ENCODE measurements around the gene GRIN2A.

The GRIN2A gene

DNA sequence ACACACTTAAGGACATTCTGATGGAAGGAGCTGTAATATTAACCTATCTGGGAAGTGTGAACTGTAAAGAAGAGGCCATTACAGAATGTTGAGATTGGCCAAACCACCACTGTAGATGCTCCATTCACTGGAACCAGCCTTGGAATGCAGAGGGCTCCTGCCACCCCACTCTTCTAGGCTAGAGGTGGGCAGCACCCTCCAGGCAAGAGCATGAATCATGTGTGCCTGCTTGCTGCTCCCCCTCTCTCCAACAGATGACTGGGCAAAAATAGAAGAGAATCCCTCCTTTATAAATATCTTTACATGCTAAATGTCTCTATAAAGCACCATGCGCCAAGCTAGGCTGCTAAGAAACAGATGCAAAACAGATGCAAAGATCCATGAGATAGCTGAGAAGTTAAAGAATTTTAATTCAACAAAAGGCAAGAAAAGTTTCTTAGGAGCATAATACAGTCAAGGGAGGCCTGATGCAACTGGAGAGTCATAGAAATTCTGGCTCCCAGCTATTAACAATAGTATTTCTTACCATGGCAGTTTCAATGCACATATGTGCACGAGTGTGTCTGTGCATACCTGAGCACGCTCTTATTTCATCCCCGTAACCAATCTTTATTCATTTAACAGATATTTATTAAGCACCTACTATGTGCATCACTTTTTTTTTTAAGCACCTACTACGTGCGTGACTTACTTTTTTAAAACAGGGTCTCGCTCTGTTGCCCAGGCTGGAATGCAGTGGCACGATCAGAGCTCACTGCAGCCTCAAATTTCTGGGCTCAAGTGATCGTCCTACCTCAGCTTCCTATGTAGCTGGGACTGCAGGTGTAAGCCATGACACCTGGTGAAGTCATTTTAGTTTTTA is 53.6 kb downstream of the GRIN2A start:
- DNase-seq = no peak

DNA sequence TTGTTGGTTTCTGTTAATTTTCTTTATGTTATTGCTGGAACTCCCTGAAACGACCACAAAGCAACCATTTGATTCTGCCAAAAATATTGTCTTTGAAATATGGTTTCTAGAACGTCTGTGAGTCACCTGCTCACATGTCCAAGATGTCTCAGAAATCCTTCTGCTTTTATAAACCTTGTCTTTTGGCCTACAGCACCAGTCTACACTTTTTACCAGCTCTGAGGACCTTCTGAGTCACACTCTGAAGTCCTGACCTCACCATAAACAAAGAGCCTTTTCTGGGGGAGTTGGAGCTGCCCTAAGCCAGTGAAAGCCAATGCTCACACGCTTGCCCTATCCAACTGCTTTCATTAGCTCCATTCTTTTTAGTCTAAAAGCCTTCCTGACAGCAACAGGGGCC is 55.5 kb downstream of the GRIN2A start:
- DNase-seq = no peak

DNA sequence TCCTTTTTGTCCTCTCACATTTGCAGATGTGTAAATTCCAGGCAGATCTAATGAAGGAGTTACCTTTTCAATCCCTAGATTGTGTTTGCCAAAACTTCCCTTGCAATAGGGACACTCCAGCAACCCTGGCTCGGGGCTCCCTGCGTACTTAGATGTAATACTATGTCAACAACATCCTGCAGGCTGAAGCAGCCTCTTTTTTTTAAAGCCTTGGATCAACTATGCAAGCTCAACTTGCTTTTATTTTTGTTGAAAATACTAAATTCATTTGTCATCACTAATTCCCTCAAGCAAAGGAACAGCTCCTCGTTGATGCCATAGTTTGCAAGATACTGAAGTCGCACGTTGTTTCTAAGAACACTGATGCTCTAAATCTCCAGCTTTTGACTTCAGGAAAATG is 59.1 kb downstream of the GRIN2A start:
- DNase-seq = no peak

- DNase-seq = no peak
Measured at GRCh38 chr16:10122546-10122945, 59.7 kb downstream of the GRIN2A start.

- no peak for DNase-seq
Measured at GRCh38 chr16:10121897-10122425, 60.3 kb downstream of the GRIN2A start.

DNA sequence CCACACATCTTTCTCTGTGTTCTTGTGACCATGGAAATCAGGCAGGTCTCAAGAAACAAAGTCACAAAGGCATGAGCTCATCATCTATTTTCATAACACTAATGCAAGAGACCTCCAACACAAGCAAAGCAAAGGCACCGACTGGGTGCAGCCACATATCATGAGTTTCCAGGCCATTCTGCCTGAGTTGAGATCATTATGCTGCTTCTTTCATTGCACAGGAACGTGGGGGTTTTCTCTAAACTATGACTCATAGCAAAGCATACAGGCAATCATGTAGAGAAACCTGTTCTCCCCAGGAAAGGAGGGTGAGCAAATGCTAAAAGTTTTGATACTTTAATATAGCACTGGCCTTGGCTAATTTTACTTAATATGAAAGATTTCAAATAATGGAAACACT is 60.7 kb downstream of the GRIN2A start:
- no peak for DNase-seq

- DNase-seq = no peak
Measured at GRCh38 chr16:10120953-10121352, 61.3 kb downstream of the GRIN2A start.

GRCh38 chr16:10114409-10114808 is 67.8 kb downstream of the GRIN2A start:
- DNase-seq = no peak

DNA sequence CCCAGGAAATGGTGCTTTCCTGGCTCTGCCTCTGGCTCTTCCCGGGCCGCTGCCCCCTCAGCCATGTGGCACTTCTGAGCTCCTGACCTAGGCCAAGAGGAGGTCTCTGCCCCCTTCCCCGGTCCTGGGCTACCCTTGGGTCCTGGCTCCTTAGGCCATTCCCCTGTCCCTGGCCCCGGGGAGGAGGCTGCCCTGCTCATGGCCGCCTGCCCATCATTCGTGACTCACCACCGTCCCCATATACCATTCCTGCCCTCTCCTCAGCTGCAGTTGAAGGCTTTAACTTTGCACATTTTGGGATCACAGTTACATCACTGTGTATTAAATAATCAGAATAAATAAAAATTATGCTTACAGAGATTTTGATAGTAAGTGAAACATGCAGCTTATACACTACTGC is 69.0 kb downstream of the GRIN2A start:
- no peak for DNase-seq

- no peak for DNase-seq
Measured at GRCh38 chr16:10112021-10112420, 70.2 kb downstream of the GRIN2A start.

- no peak for DNase-seq
Measured at GRCh38 chr16:10111156-10111761, 71.0 kb downstream of the GRIN2A start.

DNA sequence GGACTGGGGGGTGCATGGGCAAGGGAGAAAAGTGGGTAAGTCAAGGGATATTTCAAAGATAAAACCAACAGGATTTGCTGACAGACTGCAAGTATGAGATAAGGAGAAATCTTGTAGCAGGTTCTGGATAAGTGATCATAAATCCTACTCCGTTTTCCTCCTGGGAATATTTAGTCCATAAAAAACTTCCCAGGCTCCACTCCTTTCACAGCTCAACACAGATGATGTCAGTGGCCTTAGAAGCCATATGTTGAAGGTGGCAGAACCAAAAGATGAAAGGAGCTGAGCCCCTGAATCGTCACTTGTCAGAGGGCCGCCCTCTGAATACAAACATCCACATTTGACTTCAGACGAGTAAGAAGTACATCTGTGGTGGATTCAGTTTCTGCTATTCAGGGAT is 71.7 kb downstream of the GRIN2A start:
- DNase-seq = no peak

GRCh38 chr16:10107081-10107480 is 75.1 kb downstream of the GRIN2A start:
- no peak for DNase-seq

DNA sequence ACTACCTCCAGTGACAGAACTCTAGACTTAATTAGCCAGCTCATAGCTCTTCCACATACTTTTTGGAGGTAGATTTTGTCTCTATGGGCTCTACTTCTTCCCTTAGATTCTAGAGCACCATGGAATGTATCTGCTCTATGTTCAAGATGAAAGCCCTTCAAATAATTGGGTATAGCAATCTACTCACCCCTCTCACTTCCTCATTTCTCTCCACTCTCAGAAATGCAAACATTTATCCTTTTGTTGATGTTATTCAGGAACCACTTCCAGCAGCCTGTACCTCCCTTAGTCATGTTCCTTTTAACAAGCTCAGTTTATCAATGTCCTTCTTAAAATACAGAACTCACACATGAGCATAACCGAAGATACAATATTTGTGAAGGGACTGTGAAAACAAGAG is 78.5 kb downstream of the GRIN2A start:
- DNase-seq = no peak

DNA sequence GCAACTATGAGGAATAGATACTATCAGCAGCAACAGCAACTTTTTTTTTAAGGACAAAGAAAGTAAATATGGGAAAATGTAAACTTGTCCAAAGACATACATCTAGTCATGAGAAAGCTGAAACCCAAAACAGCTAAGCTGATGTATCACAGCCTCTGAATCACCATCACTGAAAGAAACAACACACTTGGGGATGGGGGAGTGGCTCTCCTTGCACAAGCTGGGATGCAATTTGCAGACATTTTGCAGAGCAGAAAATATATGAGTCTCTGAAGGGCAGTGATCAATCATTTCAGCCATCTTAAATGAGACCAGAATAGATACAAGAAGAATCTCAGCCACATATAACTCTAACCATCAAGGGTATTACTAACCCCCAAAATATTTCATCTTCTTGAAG is 79.1 kb downstream of the GRIN2A start:
- DNase-seq = no peak

- DNase-seq = no peak
Measured at GRCh38 chr16:10100829-10101228, 81.4 kb downstream of the GRIN2A start.

- no peak for DNase-seq
Measured at GRCh38 chr16:10098991-10099390, 83.2 kb downstream of the GRIN2A start.

DNA sequence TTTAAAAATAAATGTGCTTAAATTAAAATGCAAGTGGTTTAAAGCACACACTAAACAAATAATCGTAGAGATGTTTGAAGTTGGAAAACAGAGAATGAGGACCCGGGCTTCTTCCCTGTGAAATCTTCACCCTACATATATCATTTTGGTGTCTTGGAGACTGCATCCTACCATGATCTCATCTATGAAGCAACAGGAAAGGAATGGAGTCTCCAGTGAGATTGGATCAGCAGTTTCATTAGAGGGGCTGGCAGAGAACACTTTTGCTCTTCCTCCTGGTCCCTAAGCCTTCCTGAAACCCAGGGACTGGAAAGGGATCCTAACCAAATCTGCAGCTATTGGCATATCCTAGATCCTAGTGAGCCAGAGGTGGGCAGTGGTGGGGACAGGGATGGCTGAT is 85.0 kb downstream of the GRIN2A start:
- DNase-seq = no peak

- no peak for DNase-seq
Measured at GRCh38 chr16:10093576-10093975, 88.7 kb downstream of the GRIN2A start.

DNA sequence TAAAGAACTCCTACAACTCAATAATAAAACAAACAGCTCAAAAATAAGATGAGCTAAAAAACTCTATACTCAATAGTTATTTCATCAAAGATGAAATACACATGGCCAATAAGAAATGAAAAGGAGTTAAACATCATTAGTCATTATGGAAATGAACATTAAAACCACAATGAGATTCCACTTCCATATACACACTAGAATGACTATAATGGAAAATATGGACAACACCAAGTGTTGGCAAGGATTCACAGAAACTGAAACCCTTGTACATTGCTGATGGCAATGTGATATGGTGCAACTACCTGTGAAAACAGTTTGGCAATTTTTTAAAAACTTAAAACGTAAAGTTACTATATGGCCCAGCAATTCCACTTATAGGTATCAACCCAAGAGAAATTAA is 91.4 kb downstream of the GRIN2A start:
- no peak for DNase-seq

DNA sequence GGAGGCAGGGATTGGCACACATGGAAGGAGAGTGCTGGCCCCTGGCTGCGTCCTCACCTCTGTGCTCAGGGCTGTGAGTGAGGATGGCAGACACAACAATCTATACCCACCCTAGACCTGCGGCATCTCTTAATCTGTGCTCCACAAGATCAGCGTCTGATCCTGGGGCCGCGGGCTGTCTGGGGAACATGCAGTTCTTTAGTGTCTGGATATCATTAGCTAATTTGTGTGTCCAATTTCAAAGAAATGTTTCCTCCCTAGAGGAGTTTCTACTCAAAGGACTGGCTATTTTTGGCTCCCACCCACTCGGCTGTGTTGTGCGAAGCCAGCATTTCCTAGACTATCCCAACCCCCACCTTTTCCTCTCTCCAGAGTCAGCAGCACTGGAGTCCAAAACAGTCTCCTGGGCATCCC is 93.8 kb downstream of the GRIN2A start:
- DNase-seq = no peak

- DNase-seq = no peak
Measured at GRCh38 chr16:10087151-10087550, 95.1 kb downstream of the GRIN2A start.

DNA sequence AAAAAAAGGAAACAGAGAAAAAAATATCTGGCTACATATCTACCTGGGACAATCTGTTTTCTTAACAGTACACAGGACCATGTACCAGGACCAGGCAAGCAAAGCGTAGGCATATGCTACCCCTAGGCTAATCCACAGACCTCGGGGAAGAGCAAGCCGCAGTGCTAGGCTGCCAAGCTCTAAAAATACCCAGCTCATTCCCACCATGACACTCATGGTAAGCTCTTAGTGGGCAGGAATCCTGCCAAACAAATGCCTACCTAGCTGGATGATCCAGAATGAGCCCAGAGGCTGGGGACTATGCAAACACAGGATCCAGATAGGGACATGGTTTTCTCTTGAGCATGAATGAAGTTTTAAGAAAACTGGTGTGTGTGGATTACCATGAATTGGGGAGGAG is 95.6 kb downstream of the GRIN2A start:
- no peak for DNase-seq

GRCh38 chr16:10085078-10085798 is 97.0 kb downstream of the GRIN2A start:
- no peak for DNase-seq
